IPS-NIHi7 (cell line): ENCODE results near the gene RHBDF1.
"Not testable (repeated sequence)": the region's sequence is repeated elsewhere in the genome, so short reads cannot be mapped to it uniquely, and the experiment has no call there.

Experiments
- DNase-seq: peaks from one replicate; pipeline ENCODE4 v3.0.0; 2012; ENCODE audit warnings: mixed read lengths; ENCODE audit errors: extremely low spot score

RHBDF1 gene

DNA sequence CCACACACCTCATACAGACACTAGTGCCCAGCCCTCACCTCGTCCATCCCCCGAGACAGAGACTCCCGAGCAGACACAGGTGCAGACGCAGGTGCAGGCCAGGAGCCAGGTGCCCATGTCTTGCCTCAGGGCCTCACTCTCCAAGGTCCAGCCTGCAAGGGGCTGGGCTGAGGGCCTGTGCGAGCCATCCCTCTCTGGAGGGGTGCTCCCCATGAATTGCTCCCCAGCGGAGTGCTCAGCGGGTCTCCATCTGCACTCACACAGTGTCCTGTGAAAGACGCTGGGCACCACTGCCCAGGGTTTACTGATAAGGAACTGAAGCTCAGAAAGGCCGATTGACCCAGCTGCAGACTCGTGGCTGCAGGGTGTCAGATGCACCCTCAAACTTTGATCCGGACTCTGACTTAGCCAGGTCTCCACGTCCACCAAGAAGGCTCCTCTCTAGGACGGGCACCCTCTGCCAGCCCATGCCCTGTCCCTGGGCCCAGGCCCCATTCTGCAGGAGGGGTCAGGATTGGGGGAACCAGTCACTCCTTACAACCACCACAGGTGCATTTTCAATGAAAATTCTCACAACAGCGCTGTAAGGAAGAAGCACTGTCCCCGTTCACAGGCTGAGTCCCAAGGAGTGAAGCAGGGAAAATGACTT lies 36.0 kb downstream of the RHBDF1 start:
- DNase-seq = no peak

DNA sequence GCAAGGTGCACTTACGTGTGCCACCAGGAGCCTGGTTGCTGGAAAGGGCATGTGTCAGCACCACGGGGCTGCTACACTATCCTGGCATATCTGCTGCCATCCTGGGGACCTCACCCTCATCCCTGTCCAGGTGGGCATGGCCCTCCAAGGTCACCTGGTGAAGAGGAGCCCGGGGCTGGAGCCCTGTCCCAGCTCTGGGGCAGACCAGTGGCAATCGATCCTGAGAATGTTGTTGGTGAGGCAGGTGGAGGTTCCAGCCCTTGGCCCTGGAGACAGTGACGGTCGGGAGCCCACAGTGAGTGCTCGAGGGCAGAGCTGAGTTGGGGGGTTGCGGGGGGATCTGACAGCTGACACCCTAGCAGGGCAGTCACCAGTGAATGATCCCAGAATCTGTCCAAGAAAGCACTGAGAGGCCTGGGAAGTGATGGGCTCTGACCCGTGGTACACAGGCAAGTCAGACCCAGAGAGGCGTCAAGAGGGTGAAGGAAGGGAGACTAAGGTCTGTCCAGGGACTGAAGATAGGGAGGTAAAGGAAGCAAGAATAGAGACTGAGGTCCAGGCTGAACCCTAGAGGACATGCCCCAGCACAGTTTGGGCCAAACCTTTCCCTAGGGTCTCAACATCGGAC lies 36.6 kb downstream of the RHBDF1 start:
- no peak for DNase-seq

DNA sequence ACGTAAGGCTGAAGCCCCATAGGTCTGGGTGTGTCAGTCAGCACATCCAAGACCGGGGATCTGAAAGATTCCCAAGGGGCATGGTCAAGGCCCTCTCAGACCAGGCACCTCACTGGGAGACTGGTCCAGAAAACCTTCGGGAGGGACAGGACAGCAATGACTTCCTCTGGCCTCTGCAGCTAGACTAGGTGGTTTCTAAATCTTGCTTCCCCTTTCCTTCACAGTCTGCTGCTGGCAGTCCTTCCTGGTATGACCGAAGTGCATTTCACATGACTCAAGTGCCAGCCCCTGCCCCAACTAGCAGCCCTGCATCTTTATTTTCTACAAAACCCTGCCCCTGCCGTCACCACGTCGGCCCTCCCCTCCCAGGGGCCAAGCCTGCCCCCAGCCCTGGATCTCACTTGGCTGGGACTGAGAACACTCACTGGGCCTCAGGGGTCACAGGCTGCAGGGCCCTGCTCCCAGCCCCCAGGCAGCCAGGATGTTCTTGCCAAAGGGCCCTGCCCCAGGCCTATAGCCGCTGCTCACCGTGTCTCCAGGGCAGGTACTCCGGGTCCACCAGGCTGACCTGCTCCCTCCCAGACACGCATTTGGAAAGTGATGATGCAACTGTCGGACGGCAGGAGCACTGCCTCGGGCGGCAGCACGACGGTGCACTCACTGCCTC lies 37.3 kb downstream of the RHBDF1 start:
- DNase-seq = no peak

DNA sequence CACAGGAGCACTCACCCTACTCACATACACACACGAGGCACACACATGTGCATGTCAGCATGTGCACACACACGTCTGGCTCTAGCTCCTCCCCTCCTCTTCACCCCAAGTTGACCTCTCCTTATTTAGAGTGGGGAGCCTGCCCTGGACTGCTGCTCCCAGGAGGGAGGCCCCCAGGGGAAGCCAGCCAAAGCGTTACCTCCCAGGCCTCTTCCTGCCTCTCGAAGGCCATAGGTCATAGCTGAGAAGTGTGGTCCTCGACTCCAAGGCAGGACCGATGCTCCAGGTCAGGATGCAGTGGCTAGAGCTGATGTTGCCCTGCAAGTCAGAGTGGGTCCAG lies 37.8 kb downstream of the RHBDF1 start:
- no peak for DNase-seq

DNA sequence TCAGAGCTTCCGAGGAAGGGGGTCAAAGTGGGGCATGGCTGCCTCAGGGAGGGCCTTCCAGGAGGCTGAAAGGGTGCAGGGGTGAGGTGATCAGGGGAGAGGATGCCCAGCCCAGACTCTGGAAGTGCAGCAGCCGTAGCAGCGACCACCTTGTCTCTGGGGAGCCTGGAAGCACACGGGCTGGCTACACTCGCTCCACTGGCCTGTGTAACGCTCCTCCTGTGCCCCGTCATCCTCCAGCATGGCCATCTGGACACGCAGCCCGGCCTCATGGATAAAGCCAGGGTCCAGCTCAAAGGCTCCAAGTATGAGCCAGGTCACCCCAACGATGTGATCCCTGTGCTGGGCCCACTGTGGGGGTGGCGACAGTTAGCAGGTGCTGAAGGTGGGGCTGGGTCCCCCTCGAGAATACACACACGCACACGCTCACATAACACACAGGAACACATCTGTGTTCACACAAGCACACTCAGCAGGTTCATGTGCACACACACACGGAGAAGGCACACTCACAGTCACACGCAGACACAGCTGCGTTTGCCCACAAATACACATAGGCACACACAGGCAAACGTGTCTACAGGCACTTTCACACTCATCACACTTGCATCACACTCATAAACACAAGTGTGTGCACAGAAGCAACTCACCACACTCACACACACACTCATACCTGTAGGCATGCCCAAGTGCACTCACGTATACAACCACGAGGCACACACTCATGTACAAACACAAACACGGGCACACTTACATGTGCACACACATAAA lies 38.4 kb downstream of the RHBDF1 start:
- no peak for DNase-seq

- not testable (repeated sequence) for DNase-seq
Observed at GRCh38 chr16:33154-33876, 39.1 kb downstream of the RHBDF1 start.

GRCh38 chr16:30627-31026 lies 41.8 kb downstream of the RHBDF1 start:
- DNase-seq = not testable (repeated sequence)

- DNase-seq = not testable (repeated sequence)
Observed at GRCh38 chr16:25926-26348, 46.5 kb downstream of the RHBDF1 start.

DNA sequence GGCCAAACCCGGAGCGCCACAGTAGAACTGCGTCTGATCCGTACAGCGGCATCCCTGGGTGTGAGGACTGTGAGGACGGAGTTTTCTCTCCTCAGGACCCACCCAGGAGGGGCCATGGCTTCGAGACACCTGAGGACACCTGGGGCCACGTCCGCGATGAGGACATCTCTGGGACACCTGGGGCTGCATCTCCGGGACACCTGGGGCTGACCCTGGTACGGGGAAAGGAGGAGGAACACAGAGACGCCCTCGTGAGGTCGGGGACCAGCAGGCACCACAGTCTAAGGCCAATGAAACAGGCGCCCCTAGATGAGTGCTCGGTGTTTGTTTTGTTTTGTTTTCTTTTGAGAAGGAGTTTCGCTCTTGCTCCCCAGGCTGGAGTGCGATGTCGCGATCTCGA lies 48.3 kb downstream of the RHBDF1 start:
- not testable (repeated sequence) for DNase-seq

- not testable (repeated sequence) for DNase-seq
Observed at GRCh38 chr16:20886-21285, 51.5 kb downstream of the RHBDF1 start.

GRCh38 chr16:17062-17765 lies 55.2 kb downstream of the RHBDF1 start:
- DNase-seq = not testable (repeated sequence)

DNA sequence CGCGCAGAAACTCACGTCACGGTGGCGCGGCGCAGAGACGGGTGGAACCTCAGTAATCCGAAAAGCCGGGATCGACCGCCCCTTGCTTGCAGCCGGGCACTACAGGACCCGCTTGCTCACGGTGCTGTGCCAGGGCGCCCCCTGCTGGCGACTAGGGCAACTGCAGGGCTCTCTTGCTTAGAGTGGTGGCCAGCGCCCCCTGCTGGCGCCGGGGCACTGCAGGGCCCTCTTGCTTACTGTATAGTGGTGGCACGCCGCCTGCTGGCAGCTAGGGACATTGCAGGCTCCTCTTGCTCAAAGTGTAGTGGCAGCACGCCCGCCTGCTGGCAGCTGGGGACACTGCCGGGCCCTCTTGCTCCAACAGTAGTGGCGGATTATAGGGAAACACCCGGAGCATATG lies 61.7 kb downstream of the RHBDF1 start:
- not testable (repeated sequence) for DNase-seq

GRCh38 chr16:9903-10665 lies 62.3 kb downstream of the RHBDF1 start:
- no peak for DNase-seq
